GM19395 (cell line): ENCODE data around the gene OLFM1.
"Not testable (repeated sequence)": the region's sequence is repeated elsewhere in the genome, so short reads cannot be mapped to it uniquely, and the experiment has no call there.

Experiments
- ATAC-seq: cut with Tn5 transposase; IDR thresholded peaks from one replicate; pipeline ENCODE4 v1.9.1; 2021; ENCODE audit warnings: mild to moderate bottlenecking, moderate library complexity; ENCODE audit not compliant: unreplicated experiment

The OLFM1 gene

DNA sequence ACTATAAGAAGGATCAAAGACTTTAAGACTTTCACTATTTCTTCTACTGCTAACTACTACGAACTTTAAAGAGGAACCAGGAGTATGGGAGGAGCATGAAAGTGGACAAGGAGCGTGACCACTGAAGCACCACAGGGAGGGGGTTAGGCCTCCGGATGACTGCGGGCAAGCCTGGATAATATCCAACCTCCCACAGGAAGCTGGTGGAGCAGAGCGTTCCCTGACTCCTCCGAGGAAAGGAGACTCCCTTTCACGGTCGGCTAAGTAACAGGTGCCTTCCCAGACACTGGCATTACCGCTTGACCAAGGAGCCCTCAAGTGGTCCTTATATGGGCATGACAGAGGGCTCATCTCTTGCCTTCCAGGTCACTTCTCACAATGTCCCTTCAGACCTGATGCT is 62.4 kb downstream of the OLFM1 start:
- not testable (repeated sequence) for ATAC-seq

- ATAC-seq, result no peak
These were observed 63.5 kb downstream of the OLFM1 start for GRCh38 chr9:135150981-135151380.

DNA sequence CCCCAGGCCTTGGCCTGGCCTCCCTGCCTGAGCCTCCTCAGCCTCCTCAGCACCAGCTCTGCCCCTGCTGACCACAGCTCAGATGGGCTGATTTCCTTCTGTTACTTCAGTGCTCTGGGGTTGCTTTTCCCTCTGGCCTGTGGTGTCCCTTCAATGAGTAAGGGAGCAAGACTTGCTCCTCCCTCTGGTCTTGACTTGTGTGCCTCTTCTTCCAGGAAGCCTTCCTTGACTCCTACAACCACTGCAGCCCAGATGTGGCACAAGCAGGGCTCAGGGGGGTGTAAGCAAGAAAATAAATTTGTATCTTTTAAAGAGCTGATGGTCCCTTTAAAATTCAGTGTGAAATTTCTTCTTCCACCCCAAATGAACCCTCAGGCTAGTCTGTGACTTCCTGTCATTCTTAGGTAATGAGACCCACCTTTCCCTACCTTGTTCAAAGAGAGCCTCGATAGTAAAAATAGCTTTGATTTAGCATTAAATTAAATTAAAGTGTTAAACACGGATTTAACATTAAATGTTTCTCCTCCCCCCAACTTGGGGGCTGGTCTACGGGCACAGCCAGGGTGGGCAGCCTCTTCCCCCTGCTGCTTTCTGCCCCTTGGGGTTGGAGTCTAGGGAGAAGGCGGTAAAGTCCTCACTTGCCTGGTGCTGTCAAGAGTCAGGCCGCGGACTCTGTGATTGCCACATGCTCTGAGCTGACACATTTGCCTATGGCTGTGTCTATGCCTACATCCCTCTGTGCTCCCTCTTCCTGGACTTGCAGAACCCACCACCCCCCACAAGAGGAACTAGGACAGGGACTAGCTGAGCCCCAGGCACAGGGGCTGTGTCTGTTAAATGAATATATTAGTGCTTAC is 64.5 kb downstream of the OLFM1 start:
- ATAC-seq, result no peak

DNA sequence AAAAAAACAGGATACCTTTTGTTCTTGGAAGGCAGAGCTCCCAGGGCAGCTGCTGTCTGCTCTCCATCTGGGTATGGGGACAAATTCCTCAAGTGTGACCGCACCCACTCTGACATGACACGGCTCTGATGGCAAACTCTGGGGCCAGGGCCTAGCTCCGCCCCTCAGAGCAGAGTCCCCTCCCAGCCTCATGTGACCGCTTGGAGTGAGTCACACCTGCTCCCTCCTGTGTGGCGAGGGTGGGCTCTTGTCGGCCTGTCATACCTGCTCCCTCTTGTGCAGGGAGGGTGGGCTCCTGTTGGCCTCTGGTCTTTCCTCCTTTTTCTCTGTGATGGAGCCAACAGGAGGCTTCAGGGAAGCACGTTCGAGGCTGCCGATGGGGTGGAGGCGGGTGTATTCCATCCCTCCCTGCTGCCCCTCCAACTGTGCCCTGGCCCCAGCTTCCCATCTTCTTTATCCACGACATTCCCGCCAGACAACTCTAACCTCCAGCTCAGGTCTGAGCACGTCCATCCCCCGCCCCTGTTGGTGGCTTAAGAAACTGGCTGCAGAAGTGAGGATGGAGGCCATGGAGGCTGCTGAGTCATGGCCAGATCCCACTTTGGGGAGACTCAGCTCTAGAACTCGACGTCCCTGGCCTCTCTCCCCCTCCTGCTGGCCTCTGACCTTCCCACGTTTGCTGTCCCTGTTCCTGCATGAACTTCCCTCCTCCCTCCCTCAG is 65.3 kb downstream of the OLFM1 start:
- no peak for ATAC-seq

GRCh38 chr9:135154050-135154615 is 66.7 kb downstream of the OLFM1 start:
- ATAC-seq, result no peak

DNA sequence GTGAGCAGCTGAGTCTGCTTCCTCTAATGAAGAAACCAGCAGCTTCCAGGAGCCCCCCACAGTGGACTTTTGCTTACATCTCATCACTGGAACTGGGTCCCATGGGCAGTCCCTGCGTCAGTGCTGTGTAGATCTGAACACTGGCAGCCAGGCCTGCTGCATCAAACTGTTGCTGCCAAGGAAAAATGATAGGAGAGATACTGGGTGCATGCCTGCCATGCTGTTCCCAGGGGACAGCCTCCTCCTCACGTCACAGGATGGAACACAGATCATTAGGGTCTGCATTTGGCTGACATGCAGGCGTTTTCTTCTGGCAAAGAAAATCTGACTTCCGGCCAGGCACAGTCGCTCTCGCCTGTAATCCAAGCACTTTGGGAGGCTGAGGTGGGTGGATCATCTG is 67.9 kb downstream of the OLFM1 start:
- no peak for ATAC-seq

DNA sequence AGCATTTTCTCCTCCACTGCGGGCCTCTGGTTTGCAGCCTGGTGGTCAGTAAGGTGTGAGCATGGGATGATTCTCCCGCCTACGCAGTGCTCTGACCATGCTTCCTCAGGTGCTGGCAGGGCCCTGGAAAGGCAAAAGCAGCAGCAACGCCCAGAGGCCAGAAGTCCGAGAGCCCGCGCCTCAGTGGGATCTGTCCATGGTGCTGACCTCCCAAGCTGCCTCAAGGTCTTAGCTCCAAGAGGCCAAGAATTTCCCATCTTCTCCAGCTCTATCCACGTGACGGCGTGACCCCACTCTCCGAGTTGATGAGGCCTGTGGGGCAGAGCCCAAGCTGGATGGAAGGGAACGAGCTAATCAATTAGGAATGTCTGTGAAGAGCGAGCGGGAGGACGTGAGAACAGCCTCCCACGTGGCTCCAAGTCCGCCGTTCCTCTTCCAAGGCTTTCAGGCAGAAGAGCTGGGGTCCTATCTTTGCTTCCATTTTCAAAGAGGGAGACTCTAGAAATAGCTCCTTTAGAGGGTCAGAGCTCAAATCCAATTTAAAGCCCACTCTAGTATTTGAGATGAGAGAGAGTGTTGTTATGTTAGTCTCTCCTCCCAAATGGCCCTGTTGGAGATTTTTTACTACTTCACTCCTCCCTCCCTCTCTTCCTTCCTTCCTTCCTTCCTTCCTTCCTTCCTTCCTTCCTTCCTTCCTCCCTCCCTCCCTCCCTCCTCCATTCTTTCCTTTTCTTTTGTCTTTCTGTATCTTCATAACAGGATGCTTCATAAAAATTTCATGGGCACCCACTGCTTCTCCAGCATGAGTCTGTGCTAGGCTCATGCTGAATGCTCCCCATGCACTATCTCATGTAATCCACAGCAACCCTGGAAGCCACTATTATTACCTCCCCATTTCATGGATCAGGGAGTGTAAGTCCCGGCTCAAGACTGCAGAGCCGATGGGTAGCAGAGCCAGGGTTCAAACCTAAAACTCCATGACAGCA is 69.3 kb downstream of the OLFM1 start:
- ATAC-seq, result no peak

- no peak for ATAC-seq
These were observed 70.5 kb downstream of the OLFM1 start for GRCh38 chr9:135157856-135158563.

DNA sequence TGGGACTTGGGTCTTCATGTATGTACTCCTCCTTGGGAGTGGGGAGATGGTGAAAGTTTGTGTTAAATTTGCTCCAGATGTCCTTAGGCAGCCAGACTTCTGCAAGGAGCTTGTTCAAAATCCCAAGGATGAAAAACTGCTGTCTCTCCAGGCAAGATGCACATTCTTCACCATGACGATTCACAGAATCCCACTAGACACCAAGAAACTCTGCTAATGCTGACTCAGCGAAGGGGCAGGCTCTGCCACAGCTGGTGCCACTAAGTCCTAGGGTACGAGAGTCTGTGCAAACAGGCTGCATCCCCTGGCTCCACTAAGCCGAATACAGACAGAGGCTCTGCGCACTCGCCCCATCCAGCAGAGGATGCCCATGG is 71.1 kb downstream of the OLFM1 start:
- no peak for ATAC-seq

DNA sequence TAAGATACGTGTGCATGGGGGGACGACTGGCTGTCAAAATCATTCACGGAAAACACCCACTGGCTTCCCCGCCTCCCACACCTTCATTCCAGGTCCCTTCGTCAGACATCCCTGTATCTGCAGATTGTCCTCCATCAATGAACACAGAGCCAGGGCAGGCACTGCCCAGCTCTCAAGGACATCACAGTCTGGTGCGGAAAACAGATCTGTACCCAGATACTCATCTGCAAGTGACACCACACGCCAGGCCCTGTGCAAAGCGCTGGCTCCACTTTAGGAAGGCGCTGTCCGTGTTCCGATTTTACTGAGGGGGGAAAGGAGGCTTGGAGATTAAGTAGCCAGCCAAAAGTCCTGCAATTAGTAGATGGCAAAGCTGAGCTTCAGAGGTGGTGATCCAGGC is 72.3 kb downstream of the OLFM1 start:
- no peak for ATAC-seq

- no peak for ATAC-seq
These were observed 73.4 kb downstream of the OLFM1 start for GRCh38 chr9:135160862-135161261.

GRCh38 chr9:135162599-135162998 is 75.1 kb downstream of the OLFM1 start:
- not testable (repeated sequence) for ATAC-seq

DNA sequence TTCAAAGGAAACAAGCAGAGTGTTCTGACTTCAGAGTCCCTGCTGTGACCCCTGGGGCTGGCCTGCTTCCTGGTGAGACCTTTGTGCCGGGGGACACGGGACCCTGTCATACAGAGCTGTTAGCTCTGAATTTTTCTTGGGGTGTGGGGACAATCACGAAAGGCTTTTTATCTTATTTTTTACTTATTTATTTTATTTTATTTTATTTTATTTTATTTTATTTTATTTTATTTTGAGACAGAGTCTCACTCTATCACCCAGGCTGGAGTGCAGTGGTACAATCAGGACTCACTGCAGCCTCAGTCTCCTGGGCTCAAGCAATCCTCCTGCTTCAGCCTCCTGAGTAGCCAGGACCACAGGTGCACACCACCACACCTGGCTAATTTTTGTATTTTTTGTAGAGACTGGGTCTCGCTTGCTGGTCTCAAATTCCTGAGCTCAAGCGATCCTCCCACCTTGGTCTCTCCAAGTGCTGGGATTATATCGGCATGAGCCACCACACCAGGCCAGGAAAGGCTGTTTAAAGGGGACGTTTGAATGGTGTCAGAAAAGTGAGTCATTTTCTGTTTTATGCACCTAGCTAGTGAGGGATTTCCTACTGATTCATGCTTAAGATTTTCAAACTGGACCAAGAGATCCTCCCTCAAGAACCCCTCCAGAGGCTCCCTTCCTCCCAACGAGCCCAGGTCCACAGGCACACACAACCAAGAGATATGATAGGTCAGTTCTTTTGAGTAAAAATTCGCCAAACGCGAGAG is 75.7 kb downstream of the OLFM1 start:
- ATAC-seq, result no peak

DNA sequence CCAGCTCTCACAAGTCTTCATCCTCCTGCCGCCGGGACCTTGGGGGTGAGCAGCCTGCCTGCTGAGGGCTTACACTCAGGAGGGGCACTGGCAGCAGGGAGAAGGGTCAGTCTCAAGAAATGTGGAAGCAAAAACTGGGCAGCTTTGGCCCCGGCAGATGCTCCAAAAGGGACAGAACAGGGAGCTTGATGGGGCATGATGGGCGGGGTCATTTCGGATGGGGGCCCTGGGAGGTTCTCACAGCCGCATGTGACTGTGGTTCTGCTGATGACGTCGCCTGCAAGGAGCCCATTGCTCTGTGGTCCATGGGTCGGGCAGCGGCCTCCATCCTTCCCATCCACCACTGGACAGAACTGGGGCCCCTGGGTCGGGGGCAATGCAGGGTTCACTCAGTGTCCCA is 76.6 kb downstream of the OLFM1 start:
- no peak for ATAC-seq

- no peak for ATAC-seq
These were observed 77.7 kb downstream of the OLFM1 start for GRCh38 chr9:135165003-135165711.

- ATAC-seq, result no peak
These were observed 78.5 kb downstream of the OLFM1 start for GRCh38 chr9:135165756-135166519.

- no peak for ATAC-seq
These were observed 79.1 kb downstream of the OLFM1 start for GRCh38 chr9:135166565-135166964.

- no peak for ATAC-seq
These were observed 79.9 kb downstream of the OLFM1 start for GRCh38 chr9:135167356-135167755.
